Aorta (tissue), 5 donors: ENCODE data around the gene NOTCH4. TPM values are rescaled to one million over a fixed set of nuclear protein-coding genes. Genes with fewer than 3 reads are reported as not detected.

Experiments
- ATAC-seq: fragments of 200-7000 bp; cut with Tn5 transposase; one replicate; pipeline ENCODE4 v1.9.1; 2022; ENCODE audit warnings: moderate library complexity; ENCODE audit not compliant: low FRiP score
- DNase-seq, 2 donors: peaks; one replicate each; pipeline ENCODE4 v3.0.0-alpha.2; 2020
- H3K27ac ChIP-seq, 2 donors: one replicate each; pipeline ENCODE4 v1.5.1; 2013; ENCODE audit warnings: low read length in 2 of 2, mild to moderate bottlenecking in 2 of 2, moderate library complexity in 2 of 2, control low read depth in 1 of 2, inconsistent platforms in 1 of 2, low read depth in 1 of 2
- H3K27me3 ChIP-seq, 2 donors: one replicate each; pipeline ENCODE4 v1.6.1; 2013; ENCODE audit warnings: control low read depth in 1 of 2, low read length in 1 of 2, mild to moderate bottlenecking in 1 of 2, moderate library complexity in 1 of 2; ENCODE audit not compliant: insufficient read depth in 2 of 2, control insufficient read depth in 1 of 2
- H3K36me3 ChIP-seq, 2 donors: one replicate each; pipeline ENCODE4 v1.6.1; 2013; ENCODE audit warnings: control low read depth in 1 of 2, low read length in 1 of 2, mild to moderate bottlenecking in 1 of 2; ENCODE audit not compliant: insufficient read depth in 2 of 2, control insufficient read depth in 1 of 2
- H3K4me1 ChIP-seq, 2 donors: one replicate each; pipeline ENCODE4 v1.6.1; 2013; ENCODE audit warnings: low read length in 2 of 2, control low read depth in 1 of 2, mild to moderate bottlenecking in 1 of 2, moderate library complexity in 1 of 2; ENCODE audit not compliant: insufficient read depth in 2 of 2, control insufficient read depth in 1 of 2
- H3K4me3 ChIP-seq, 2 donors: one replicate each; pipeline ENCODE4 v1.5.1; 2013; ENCODE audit warnings: low read length in 2 of 2, control low read depth in 1 of 2, mild to moderate bottlenecking in 1 of 2
- H3K9me3 ChIP-seq: one replicate; pipeline ENCODE4 v1.6.1; 2013; ENCODE audit warnings: mild to moderate bottlenecking, low read length; ENCODE audit not compliant: control insufficient read depth
- WGBS, 2 donors: extraction: QIAGEN DNeasy Blood & Tissue Kit; methylation state at CpG; one replicate each; pipeline ENCODE4 v1.1.7; 2013; 5-methylcytosine and 5-hydroxymethylcytosine counted together
- intact Hi-C, 2 donors: fragments of 100-400 bp; cut with DNase I; formaldehyde crosslinking; loops; one replicate each; pipeline versions ENCODE4 v1.14.2 to v1.15.0; 2022
- polyA plus RNA-seq, 2 donors: library from polyadenylated mRNA; stranded (reverse); fragments of 200-250 nt; gene quantifications; one replicate each; pipeline ENCODE4 v1.2.3, GENCODE V29; 2013
- total RNA-seq, 2 donors: library from RNA; stranded (reverse); fragmentation: NEBNext Ultra II Directional; extraction: Animal tissue kit (Norgen Biotek cat#: 25700); gene quantifications; one replicate each; pipeline ENCODE4 v1.2.1, GENCODE V29; 2021
- donor health status: healthy with polysubstance abuse.
- donor health status: Bipolar disorder and iron deficiency.
- donor health status: DM: no; HTN: no; CAD: no.
- donor health status: DM: no; HTN: no; CAD: no.
- donor health status: DM: yes; HTN: yes; CAD: no.

The NOTCH4 gene
- total and polyA plus RNA-seq, 4 donors, result 4.0 to 64.4 (median 21.3) TPM

DNA sequence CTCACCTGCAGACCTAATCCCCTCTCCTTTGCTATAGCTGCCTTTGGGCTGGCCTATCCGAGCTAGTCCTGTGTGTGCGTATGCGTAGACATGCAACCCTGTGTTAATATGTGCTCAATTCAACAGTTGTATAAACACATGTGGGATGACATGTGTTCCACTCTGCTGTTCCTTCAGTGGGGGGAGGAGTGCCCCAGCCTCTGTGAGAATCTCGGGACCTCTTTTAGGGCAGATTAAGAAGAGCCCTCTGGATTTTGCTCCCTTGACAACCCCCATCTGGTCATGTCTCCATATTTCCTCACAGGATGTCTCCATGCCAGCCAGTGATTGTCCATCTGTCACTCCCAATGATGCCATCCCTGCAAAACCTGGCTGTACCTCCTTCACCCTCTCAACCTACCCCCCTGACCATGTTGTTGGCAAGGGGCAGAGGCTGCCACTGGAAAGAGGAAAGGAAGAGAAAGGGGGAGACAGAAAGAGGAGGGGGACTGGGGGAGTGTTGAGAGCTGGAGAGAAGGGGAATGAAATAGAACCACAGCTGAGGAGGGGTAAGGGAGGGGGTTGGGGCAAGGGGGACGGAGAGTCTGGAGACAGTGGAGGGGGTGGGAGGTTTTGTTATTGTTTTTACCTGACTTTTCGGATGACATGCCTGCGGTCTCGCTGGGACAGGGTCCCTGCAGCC lies 72.5 kb downstream of the NOTCH4 start:
- peak overlapping the region; percentile 61 to 83 for H3K4me3 ChIP-seq
- 15 to 17% methylated on average over 8 of the region's 8 CpGs for WGBS, 2 donors
- ATAC-seq (no peak), DNase-seq (peak in 1 of 2 donors; percentile 22)
- H3K4me1 ChIP-seq, result peaks cover 0 to 3% of the 10 kb centered on the region in 2 donors
- H3K27me3 ChIP-seq, result no peaks in the 10 kb centered on the region
- no peak overlapping the region for H3K27ac ChIP-seq
- no peaks in the 10 kb centered on the region for H3K36me3 ChIP-seq
- intact Hi-C loops, result no loop called here
- no peaks in the 10 kb centered on the region for H3K9me3 ChIP-seq

DNA sequence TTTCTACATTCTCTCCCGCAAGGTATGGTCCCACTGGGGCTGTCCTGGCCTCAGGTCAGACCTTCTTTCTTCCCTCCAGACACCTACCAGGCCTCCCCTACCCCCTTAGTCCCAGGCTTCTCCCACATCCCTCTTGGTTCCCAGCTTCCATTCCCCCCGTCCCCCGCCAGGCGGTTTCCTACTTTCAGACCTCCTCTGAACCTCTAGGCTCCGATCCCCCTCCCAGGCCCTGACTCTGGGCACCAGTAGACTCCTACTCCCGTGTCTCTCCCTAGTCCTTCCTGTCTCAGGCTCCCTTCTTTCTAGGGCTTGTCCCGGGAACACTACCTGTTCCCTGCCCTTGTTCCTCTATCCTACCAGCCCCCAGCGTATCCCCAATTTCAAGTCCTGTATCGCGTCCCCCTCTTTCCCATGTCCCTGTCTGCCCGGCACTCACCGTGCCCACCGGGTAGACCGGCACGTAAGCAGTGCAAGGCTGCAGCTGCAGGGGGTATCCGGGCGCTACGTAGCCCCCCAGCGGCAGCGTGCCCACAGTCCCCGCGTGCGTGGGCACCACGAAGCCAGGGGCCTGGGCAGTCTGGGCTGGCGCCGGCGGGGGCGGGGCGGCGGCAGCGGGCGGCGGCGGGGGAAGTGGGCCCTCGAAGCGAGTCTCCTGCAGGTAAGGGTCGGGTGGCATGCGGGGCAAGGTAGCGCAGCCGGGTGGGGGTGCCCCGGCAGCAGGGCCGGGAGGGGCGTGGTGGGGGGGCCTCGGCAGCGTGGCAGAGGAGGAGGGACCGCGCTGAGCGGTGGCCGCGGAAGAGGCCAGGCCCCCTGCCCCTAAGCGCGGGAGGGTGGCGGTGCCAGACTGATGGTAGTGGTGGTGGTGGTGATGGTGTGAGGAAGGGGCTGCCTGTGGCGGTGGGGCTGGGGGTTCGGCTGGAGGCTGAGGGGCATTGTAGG lies 73.7 kb downstream of the NOTCH4 start:
- Histone ChIP-seq H3K27ac (no peak overlapping the region), H3K36me3 (no peaks in the 10 kb centered on the region), H3K4me3 (no peak overlapping the region), H3K9me3 (no peaks in the 10 kb centered on the region), H3K27me3 (no peaks in the 10 kb centered on the region), H3K4me1 (peaks cover 0 to 3% of the 10 kb centered on the region in 2 donors)
- 50 to 55% methylated on average over 51 to 55 of the region's 55 CpGs for WGBS, 2 donors
- DNase-seq (peak in 1 of 2 donors; percentile 35), ATAC-seq (no peak)
- intact Hi-C loops, result no loop called here

DNA sequence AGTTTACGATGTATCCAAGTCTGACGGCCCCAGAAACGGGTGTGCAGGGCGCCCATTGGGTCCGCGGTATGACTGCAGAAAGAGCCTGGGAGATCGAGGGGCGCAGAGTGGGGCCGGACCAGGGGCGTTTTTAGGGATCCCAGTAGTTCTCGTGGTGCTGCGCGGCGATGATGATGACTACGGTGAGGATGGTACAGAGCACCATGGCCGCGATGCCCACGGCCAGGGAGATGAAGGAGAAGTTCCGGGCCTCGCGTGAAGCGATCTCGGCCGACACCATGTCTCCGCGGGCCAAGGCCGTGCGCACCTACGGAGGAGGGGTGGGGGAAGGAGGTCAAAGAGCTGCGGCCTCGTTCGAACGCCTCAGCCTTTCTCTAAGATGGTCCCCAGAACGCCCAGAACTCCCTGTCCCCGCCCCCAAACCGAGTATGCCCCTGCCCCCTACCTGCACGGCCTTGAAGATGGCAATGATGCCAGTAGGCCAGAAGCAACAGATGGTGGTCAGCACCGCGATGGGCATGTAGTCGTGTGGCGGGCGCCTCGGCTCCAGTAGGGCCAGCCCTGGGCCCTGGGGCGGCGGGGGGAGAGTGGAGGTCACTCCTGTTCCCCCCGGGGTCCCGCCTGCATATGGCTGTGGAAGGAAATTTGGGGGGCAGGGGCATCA lies 74.6 kb downstream of the NOTCH4 start:
- intact Hi-C loops, result no loop called here
- H3K9me3 ChIP-seq, result no peaks in the 10 kb centered on the region
- H3K4me1 ChIP-seq, result no peaks in the 10 kb centered on the region
- 75 to 80% methylated on average over 47 of the region's 47 CpGs for WGBS, 2 donors
- peak; percentile 33 to 73 for DNase-seq
- H3K4me3 ChIP-seq, result no peak overlapping the region
- H3K27me3 ChIP-seq, result no peaks in the 10 kb centered on the region
- H3K27ac ChIP-seq, result no peak overlapping the region
- no peak for ATAC-seq
- H3K36me3 ChIP-seq, result no peaks in the 10 kb centered on the region

DNA sequence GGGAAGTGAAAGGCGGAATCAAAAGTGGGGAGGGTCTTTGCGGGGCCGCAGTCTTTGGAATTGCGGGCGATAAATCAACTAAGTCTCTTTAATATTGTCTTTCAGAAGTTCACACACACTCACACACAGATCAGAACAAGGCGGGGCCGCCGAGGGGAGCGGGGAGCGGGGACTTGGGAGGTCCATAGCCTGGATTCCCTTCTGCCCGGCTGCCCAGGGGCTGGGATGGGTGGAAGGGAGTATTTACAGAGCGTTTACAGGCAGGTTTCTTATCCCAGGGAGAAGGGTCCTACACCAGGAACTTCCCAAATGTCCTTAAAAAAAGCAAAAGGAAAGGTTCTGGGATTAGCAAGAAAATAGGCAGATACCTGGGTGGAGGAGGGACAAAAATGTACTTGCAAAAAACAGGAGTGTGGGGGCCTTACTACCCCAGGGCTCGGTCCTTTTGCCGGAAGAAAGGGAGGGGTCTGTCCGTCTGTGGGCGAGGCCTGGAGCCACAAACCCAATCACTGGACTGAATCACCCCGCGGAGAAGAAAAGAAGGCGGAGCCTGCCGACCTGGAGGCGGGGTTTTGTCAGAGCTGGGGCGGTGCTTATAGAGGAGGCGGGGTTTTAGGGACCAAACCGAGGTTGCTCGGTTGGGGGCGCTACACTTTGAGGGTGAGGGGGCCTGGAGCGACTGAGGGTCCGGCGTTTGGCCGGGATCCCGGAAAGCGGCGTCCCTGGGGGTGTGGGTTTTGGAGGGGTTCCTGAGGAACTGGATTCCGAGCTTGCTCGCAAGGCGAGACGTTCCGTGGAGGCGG lies 75.4 kb downstream of the NOTCH4 start:
- DNase-seq (peak; percentile 82 to 89), ATAC-seq (no peak)
- Histone ChIP-seq H3K27ac (no peak overlapping the region), H3K4me3 (no peak overlapping the region), H3K9me3 (no peaks in the 10 kb centered on the region), H3K27me3 (no peaks in the 10 kb centered on the region), H3K36me3 (no peaks in the 10 kb centered on the region), H3K4me1 (no peaks in the 10 kb centered on the region)
- 61 to 63% methylated on average over 38 to 39 of the region's 39 CpGs for WGBS, 2 donors
- intact Hi-C loops, result no loop called here

DNA sequence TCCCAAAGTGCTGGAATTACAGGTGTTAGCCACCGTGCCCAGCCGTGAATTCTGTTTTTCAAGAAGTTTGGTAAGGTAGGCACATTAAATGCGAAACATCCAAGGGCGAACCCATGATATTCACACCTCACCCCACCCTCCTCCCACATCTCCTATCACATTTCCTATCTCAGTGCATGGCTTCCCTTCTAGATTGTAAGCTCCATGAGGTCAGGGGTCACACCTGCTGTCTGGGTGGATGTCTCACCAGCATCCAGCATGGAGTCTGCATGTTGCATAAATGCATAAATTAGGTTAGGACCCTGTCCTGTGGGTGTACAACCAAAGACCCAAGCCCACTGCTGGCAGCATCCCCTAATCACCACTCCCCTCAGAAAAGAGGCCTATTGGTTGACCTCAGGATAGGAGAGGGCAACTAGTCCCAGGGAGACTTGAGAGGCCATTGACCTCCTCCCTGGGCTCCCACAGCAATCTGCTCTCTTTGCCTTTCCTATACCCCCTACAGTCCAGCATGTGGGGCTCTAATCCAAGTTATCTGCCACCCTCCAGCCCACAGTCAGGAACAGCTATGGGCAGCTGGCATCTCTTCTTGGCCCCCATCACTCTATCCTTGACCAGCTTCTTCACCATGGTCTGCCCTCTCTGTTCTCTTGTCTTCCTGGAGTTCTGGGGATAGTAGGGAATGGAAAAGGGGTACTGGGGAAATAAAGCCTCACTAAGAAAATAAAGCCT lies 76.3 kb downstream of the NOTCH4 start:
- H3K36me3 ChIP-seq, result no peaks in the 10 kb centered on the region
- H3K4me3 ChIP-seq, result no peak overlapping the region
- ATAC-seq (no peak), DNase-seq (peak; percentile 17 to 27)
- H3K9me3 ChIP-seq, result no peaks in the 10 kb centered on the region
- H3K27ac ChIP-seq, result no peak overlapping the region
- H3K4me1 ChIP-seq, result no peaks in the 10 kb centered on the region
- WGBS, 2 donors, result 90% methylated on average over 4 of the region's 4 CpGs
- H3K27me3 ChIP-seq, result no peaks in the 10 kb centered on the region
- intact Hi-C loops, result no loop called here

DNA sequence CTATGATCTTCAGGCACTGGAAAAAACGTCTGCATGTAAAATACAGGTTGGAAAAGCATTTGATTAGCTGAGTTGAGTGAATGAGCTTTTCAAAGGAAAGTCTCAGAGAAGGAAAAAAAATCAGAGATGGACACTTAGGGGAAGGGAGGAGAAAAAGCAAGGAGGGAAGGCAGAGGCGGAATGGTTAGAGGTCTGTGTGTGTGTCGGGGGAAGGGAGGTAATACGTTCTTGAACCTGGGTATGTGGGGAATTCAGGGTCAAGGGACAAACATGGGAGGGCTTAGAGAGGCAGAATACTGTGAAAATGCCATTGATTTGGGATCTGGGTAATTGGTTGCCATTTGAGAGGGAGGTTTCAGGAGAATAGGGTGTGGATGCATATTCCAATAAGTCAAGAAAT lies 77.2 kb downstream of the NOTCH4 start:
- 27 to 34% methylated on average over 4 of the region's 4 CpGs for WGBS, 2 donors
- H3K4me1 ChIP-seq, result no peaks in the 10 kb centered on the region
- no peak overlapping the region for H3K4me3 ChIP-seq
- DNase-seq (no peak), ATAC-seq (no peak)
- no peaks in the 10 kb centered on the region for H3K9me3 ChIP-seq
- no peaks in the 10 kb centered on the region for H3K36me3 ChIP-seq
- intact Hi-C loops, result no loop called here
- H3K27me3 ChIP-seq, result no peaks in the 10 kb centered on the region
- H3K27ac ChIP-seq, result no peak overlapping the region

DNA sequence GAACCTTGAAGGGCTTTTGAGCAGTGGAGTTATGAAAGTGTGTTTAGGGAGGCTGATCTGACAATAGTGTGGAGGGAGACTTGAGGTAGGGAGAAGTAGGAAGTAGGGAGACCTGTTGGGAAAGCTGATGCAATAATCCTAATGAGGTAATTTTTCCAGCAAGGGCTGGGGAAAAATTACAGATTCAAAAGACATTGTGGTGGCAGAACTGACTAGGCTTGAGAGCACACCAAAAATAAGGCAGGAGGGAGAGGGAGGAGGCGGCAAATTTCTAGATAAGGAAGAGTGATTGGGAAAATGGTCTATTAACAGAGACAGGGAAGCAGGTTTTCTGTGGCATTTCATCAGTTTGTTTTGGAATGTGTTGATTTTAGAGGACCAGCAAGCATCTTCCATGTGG lies 77.6 kb downstream of the NOTCH4 start:
- Histone ChIP-seq H3K4me3 (no peak overlapping the region), H3K4me1 (no peaks in the 10 kb centered on the region), H3K36me3 (no peaks in the 10 kb centered on the region), H3K27ac (no peak overlapping the region), H3K27me3 (no peaks in the 10 kb centered on the region), H3K9me3 (no peaks in the 10 kb centered on the region)
- ATAC-seq (no peak), DNase-seq (no peak)
- intact Hi-C loops, result no loop called here
- 61% methylated on average over 1 of the region's 1 CpG for WGBS, 2 donors
